Endothelial cell (in vitro differentiated cells): ENCODE results near the gene TRABD2B. TPM values are rescaled to one million over a fixed set of nuclear protein-coding genes. Genes with fewer than 3 reads are reported as not detected.
A peak's percentile ranks its signal among the peaks of the same experiment; 100 is the strongest.

ENCODE experiments used
- DNase-seq: peaks from one replicate; pipeline ENCODE4 v3.0.0; 2021; ENCODE audit warnings: low spot score
- H3K27ac Mint-ChIP-seq: one replicate; pipeline ENCODE4 v1.8.0; 2021; ENCODE audit warnings: mixed read lengths, inconsistent platforms; ENCODE audit not compliant: unreplicated experiment
- H3K27me3 Mint-ChIP-seq: one replicate; pipeline ENCODE4 v1.8.0; 2021; ENCODE audit warnings: mild to moderate bottlenecking, moderate library complexity, mixed read lengths, inconsistent platforms; ENCODE audit not compliant: unreplicated experiment
- H3K36me3 Mint-ChIP-seq: one replicate; pipeline ENCODE4 v1.8.0; 2021; ENCODE audit warnings: mild to moderate bottlenecking, low read depth, mixed read lengths, inconsistent platforms; ENCODE audit not compliant: unreplicated experiment
- H3K4me1 Mint-ChIP-seq: one replicate; pipeline ENCODE4 v1.8.0; 2021; ENCODE audit warnings: mild to moderate bottlenecking, mixed read lengths, inconsistent platforms; ENCODE audit not compliant: unreplicated experiment
- H3K4me3 Mint-ChIP-seq: one replicate; pipeline ENCODE4 v1.8.0; 2021; ENCODE audit warnings: mild to moderate bottlenecking, mixed read lengths, inconsistent platforms; ENCODE audit not compliant: unreplicated experiment
- H3K9me3 Mint-ChIP-seq: one replicate; pipeline ENCODE4 v1.8.0; 2021; ENCODE audit warnings: mixed read lengths, inconsistent platforms; ENCODE audit not compliant: unreplicated experiment
- total RNA-seq: library from RNA; stranded (reverse); fragmentation: NEBNext Ultra II Directional; extraction: Animal tissue kit (Norgen Biotek cat#: 25700); gene quantifications from one replicate; pipeline ENCODE4 v1.2.1, GENCODE V29; 2021; ENCODE audit not compliant: unreplicated experiment
- TF ChIP-seq, protein P1 (sequence below): fragments of 200-600 bp; sonication (generic); IDR thresholded peaks from one replicate; pipeline ENCODE4 v1.5.0; 2021; ENCODE audit warnings: antibody characterized with exemption; ENCODE audit not compliant: unreplicated experiment

TRABD2B gene
- total RNA-seq, 1 donor from 2014 or later: 1.0 TPM

GRCh38 chr1:47978486-47978885 lies 18.7 kb downstream of the TRABD2B start:
- DNase-seq: no peak
- H3K4me3 Mint-ChIP-seq: no peak overlapping the region
- no peaks in the 10 kb centered on the region for H3K9me3 Mint-ChIP-seq
- no peak overlapping the region for H3K27ac Mint-ChIP-seq
- no peaks in the 10 kb centered on the region for H3K36me3 Mint-ChIP-seq
- peaks cover 2% of the 10 kb centered on the region for H3K27me3 Mint-ChIP-seq
- TF ChIP-seq, protein P1, sequence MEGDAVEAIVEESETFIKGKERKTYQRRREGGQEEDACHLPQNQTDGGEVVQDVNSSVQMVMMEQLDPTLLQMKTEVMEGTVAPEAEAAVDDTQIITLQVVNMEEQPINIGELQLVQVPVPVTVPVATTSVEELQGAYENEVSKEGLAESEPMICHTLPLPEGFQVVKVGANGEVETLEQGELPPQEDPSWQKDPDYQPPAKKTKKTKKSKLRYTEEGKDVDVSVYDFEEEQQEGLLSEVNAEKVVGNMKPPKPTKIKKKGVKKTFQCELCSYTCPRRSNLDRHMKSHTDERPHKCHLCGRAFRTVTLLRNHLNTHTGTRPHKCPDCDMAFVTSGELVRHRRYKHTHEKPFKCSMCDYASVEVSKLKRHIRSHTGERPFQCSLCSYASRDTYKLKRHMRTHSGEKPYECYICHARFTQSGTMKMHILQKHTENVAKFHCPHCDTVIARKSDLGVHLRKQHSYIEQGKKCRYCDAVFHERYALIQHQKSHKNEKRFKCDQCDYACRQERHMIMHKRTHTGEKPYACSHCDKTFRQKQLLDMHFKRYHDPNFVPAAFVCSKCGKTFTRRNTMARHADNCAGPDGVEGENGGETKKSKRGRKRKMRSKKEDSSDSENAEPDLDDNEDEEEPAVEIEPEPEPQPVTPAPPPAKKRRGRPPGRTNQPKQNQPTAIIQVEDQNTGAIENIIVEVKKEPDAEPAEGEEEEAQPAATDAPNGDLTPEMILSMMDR: no peak
- H3K4me1 Mint-ChIP-seq: peaks cover 25% of the 10 kb centered on the region

- DNase-seq: no peak
- no peak overlapping the region for H3K27ac Mint-ChIP-seq
- no peaks in the 10 kb centered on the region for H3K9me3 Mint-ChIP-seq
- no peak overlapping the region for H3K4me3 Mint-ChIP-seq
- H3K36me3 Mint-ChIP-seq: no peaks in the 10 kb centered on the region
- TF ChIP-seq, protein P1: no peak
- peaks cover 27% of the 10 kb centered on the region for H3K4me1 Mint-ChIP-seq
- peaks cover 2% of the 10 kb centered on the region for H3K27me3 Mint-ChIP-seq
These were observed 20.5 kb downstream of the TRABD2B start for GRCh38 chr1:47976728-47977127.

GRCh38 chr1:47976267-47976666 lies 20.9 kb downstream of the TRABD2B start:
- H3K27ac Mint-ChIP-seq: no peak overlapping the region

DNA sequence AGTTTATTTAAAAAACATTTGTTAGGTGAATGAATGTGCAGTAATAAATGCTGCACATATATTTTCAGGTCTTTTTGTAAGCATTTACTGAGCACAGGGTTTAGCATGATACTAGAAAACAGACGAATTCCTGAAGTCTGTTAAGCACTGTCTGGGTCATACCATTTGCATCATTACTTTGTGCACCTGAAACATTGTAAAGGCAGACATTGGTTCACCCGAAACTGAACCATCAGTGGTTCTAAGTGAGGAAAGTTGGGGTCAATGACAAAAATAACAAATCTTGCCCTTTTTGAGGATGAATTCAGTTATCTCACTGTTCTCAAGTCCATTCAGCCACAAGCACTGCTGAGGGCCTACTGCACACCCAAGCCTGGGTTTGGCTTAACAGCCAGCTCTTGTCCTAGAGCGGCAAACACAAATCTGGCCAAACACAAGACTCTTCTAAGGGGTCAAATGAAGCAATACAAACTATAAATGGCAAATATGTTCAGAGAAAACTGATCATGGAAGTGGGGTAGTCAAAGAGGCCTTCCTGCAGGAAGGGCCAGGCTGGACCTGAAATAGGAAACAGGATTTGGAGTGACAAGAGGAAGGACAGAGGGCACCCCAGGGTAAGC lies 21.8 kb downstream of the TRABD2B start:
- Mint-ChIP-seq H3K27me3 (peaks cover 2% of the 10 kb centered on the region), H3K27ac (peak overlapping the region; percentile 62), H3K36me3 (no peaks in the 10 kb centered on the region), H3K4me3 (no peak overlapping the region), H3K9me3 (no peaks in the 10 kb centered on the region), H3K4me1 (peaks cover 32% of the 10 kb centered on the region)
- no peak for DNase-seq
- TF ChIP-seq, protein P1: no peak

More at GRCh38 chr1:47976267-47976666, 20.9 kb downstream of the TRABD2B start:
- Mint-ChIP-seq H3K36me3 (no peaks in the 10 kb centered on the region), H3K4me3 (no peak overlapping the region), H3K27me3 (peaks cover 2% of the 10 kb centered on the region), H3K4me1 (peaks cover 31% of the 10 kb centered on the region), H3K9me3 (no peaks in the 10 kb centered on the region)
- no peak for DNase-seq
- TF ChIP-seq, protein P1: no peak

DNA sequence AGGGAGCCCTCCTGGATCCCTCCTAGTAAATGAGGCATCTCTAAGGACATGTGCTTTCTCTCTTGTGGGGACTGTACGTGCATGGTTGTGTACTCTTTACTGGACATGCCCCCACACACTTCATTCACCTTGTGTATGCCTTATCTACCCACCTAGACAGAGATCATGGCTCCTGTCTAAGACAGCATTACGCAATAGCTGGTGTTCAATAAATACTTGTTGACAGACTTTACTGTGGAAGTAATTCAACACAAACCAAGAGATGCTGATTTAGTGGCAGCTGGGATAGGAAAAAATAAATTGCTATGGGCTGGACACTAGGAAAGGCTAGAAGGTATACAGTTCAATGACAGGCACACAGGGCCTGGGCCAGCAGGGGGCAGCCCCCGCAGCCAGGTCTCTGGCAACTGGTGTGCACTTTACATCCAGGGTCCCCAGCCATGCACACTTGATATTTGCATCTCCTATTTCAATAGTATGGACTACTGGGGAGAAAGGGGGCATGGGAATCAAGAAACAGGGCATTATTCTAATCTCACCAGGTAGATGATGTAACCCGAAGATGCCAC lies 24.2 kb downstream of the TRABD2B start:
- peaks cover 27% of the 10 kb centered on the region for H3K4me1 Mint-ChIP-seq
- DNase-seq: peak; percentile 48
- TF ChIP-seq, protein P1: peak; percentile 36
- no peak overlapping the region for H3K4me3 Mint-ChIP-seq
- no peak overlapping the region for H3K27ac Mint-ChIP-seq
- H3K36me3 Mint-ChIP-seq: no peaks in the 10 kb centered on the region
- no peaks in the 10 kb centered on the region for H3K9me3 Mint-ChIP-seq
- no peaks in the 10 kb centered on the region for H3K27me3 Mint-ChIP-seq
